Lung (tissue), 13 donors: Measurements from ENCODE around the gene NOP9. TPM values are rescaled to one million over a fixed set of nuclear protein-coding genes. Genes with fewer than 3 reads are reported as not detected.
A peak's percentile ranks its signal among the peaks of the same experiment; 100 is the strongest.

Experiments used
- ATAC-seq: fragments of 200-7000 bp; cut with Tn5 transposase; one replicate; pipeline ENCODE4 v1.9.1; 2020; ENCODE audit warnings: moderate number of reproducible peaks; ENCODE audit not compliant: insufficient read depth, low FRiP score
- DNase-seq, 3 donors: peaks; one replicate each; pipeline ENCODE4 v3.0.0-alpha.2; 2013 to 2017
- H3K27ac ChIP-seq, 2 donors: one replicate each; pipeline ENCODE4 v1.5.1; 2013; ENCODE audit warnings: mild to moderate bottlenecking in 2 of 2, moderate library complexity in 2 of 2, control low read depth in 1 of 2, inconsistent platforms in 1 of 2, low read depth in 1 of 2, low read length in 1 of 2
- H3K27me3 ChIP-seq, 3 donors: one replicate each; pipeline ENCODE4 v1.5.1; 2013; ENCODE audit warnings: low read length in 2 of 3; ENCODE audit not compliant: control insufficient read depth in 3 of 3, insufficient read depth in 3 of 3
- H3K36me3 ChIP-seq, 4 donors: one replicate each; pipeline ENCODE4 v1.5.1; 2013; ENCODE audit warnings: low read length in 4 of 4, mild to moderate bottlenecking in 1 of 4, moderate library complexity in 1 of 4; ENCODE audit not compliant: control insufficient read depth in 4 of 4, insufficient read depth in 4 of 4
- H3K4me1 ChIP-seq, 5 donors: one replicate each; pipeline ENCODE4 v1.5.1; 2013; ENCODE audit warnings: low read length in 5 of 5, mild to moderate bottlenecking in 2 of 5, moderate library complexity in 1 of 5; ENCODE audit not compliant: control insufficient read depth in 5 of 5, insufficient read depth in 5 of 5
- H3K4me3 ChIP-seq: one replicate; pipeline ENCODE4 v1.5.1; 2013; ENCODE audit warnings: mild to moderate bottlenecking, control low read depth, moderate library complexity
- H3K9ac ChIP-seq, 2 donors: one replicate each; pipeline ENCODE4 v1.5.1; 2013; ENCODE audit warnings: low read length in 2 of 2, control low read depth in 1 of 2; ENCODE audit not compliant: insufficient read depth in 1 of 2
- H3K9me3 ChIP-seq, 4 donors: one replicate each; pipeline ENCODE4 v1.5.1; 2013; ENCODE audit warnings: low read length in 3 of 4, mild to moderate bottlenecking in 1 of 4, moderate library complexity in 1 of 4; ENCODE audit not compliant: control insufficient read depth in 4 of 4, insufficient read depth in 3 of 4
- CTCF ChIP-seq: IDR thresholded peaks from 2 replicates; pipeline ENCODE4 v1.5.1; 2012; ENCODE audit warnings: mild to moderate bottlenecking; ENCODE audit errors: control extremely low read depth, extremely low read depth
- WGBS, 2 donors: extraction: QIAGEN DNeasy Blood & Tissue Kit; methylation state at CpG; one replicate each; pipeline ENCODE4 v1.1.7; 2013; 5-methylcytosine and 5-hydroxymethylcytosine counted together
- polyA plus RNA-seq, 2 donors: library from polyadenylated mRNA; stranded (reverse); fragments of 200-250 nt; gene quantifications; one replicate each; pipeline ENCODE4 v1.2.1, GENCODE V29; 2013
- small RNA-seq: library from RNA; depleted of rRNA; stranded (forward); fragments of <200 nt; gene quantifications from one replicate; pipeline ENCODE3, GENCODE V24; 2014; ENCODE audit warnings: low replicate concordance
- total RNA-seq, 2 donors: library from RNA; depleted of rRNA in 1 of 2; stranded (reverse); fragments of >200 nt in 1 of 2; gene quantifications; one replicate each; pipeline ENCODE4 v1.2.1, GENCODE V29; 2014 to 2021
- donor health status: control.
- donor health status: control.
- donor health status: Bipolar disorder and iron deficiency.
- donor health status: healthy.
- donor health status: DM: yes; HTN: yes; CAD: no.

The NOP9 gene
- total and polyA plus RNA-seq, 4 donors, result 12.1 to 25.9 (median 13.8) TPM

- ATAC-seq (no peak), DNase-seq (no peak)
- Histone ChIP-seq H3K27me3 (no peaks in the 10 kb centered on the region), H3K9me3 (no peaks in the 10 kb centered on the region), H3K36me3 (no peaks in the 10 kb centered on the region), H3K4me1 (peaks cover 0 to 8% (median 0%) of the 10 kb centered on the region in 5 donors), H3K27ac (peak overlapping the region in 1 of 2 donors; percentile 32), H3K9ac (no peak overlapping the region), H3K4me3 (no peak overlapping the region)
- 51 to 57% methylated on average over 7 of the region's 7 CpGs for WGBS, 2 donors
- no peak for TF ChIP-seq CTCF
These were observed 55.4 kb downstream of the NOP9 start for GRCh38 chr14:24355009-24355408.

GRCh38 chr14:24356208-24356607 lies 56.6 kb downstream of the NOP9 start:
- TF ChIP-seq CTCF, result no peak
- Histone ChIP-seq H3K36me3 (no peaks in the 10 kb centered on the region), H3K27me3 (no peaks in the 10 kb centered on the region), H3K9me3 (no peaks in the 10 kb centered on the region), H3K4me1 (peaks cover 0 to 8% (median 0%) of the 10 kb centered on the region in 5 donors), H3K27ac (no peak overlapping the region), H3K9ac (no peak overlapping the region), H3K4me3 (no peak overlapping the region)
- ATAC-seq, result no peak
- WGBS, 2 donors, result 91 to 98% methylated on average over 4 of the region's 4 CpGs
- DNase-seq, result no peak

Small RNAs within 50 kb of the gene (small RNA-seq; reads per million reads assigned to genes)
- gene RF00026, result not detected

Other genes starting within 250 kb of the NOP9 start
Only the 30 nearest of the 34 such genes appear.
- gene DCAF11, start 185.1 kb upstream of the NOP9 start, total RNA-seq, result 100 to 1,000 TPM in 1 of 2 donors, 10 to 100 TPM in 1; 68.9 to 153 TPM
- 10 to 100 TPM; 26.4 to 59.4 TPM for gene DCAF11, start 185.1 kb upstream of the NOP9 start, polyA plus RNA-seq
- gene NRL, start 184.9 kb upstream of the NOP9 start, total RNA-seq, result 1 to 10 TPM; 3.6 to 5.4 TPM
- 1 to 10 TPM; 2.7 TPM for gene NRL, start 184.9 kb upstream of the NOP9 start, polyA plus RNA-seq
- gene FITM1, start 169.2 kb upstream of the NOP9 start, total RNA-seq, result under 1 TPM; 0.48 to 0.83 TPM
- 1 to 10 TPM in 1 of 2 donors, under 1 TPM in 1; 0.93 to 1.4 TPM for gene FITM1, start 169.2 kb upstream of the NOP9 start, polyA plus RNA-seq
- 100 to 1,000 TPM; 125 to 192 TPM for gene PSME1, start 163.7 kb upstream of the NOP9 start, total RNA-seq
- 100 to 1,000 TPM; 286 to 311 TPM for gene PSME1, start 163.7 kb upstream of the NOP9 start, polyA plus RNA-seq
- gene EMC9, start 158.3 kb upstream of the NOP9 start, total RNA-seq, result 10 to 100 TPM in 1 of 2 donors, 1 to 10 TPM in 1; 4.6 to 24.3 TPM
- gene EMC9, start 158.3 kb upstream of the NOP9 start, polyA plus RNA-seq, result 10 to 100 TPM; 15.7 to 29.4 TPM
- gene PSME2, start 153.2 kb upstream of the NOP9 start, total RNA-seq, result 100 to 1,000 TPM in 1 of 2 donors, 10 to 100 TPM in 1; 89.1 to 178 TPM
- gene PSME2, start 153.2 kb upstream of the NOP9 start, polyA plus RNA-seq, result 100 to 1,000 TPM; 283 to 328 TPM
- gene RNF31, start 152.4 kb upstream of the NOP9 start, total RNA-seq, result 10 to 100 TPM; 31.7 to 82.4 TPM
- 10 to 100 TPM; 44.1 to 78.6 TPM for gene RNF31, start 152.4 kb upstream of the NOP9 start, polyA plus RNA-seq
- gene IRF9, start 138.6 kb upstream of the NOP9 start, total RNA-seq, result 100 to 1,000 TPM in 1 of 2 donors, 10 to 100 TPM in 1; 75.3 to 111 TPM
- 100 to 1,000 TPM in 1 of 2 donors, 10 to 100 TPM in 1; 79.9 to 124 TPM for gene IRF9, start 138.6 kb upstream of the NOP9 start, polyA plus RNA-seq
- gene REC8, start 127.8 kb upstream of the NOP9 start, total RNA-seq, result 10 to 100 TPM; 13.3 to 48.1 TPM
- gene REC8, start 127.8 kb upstream of the NOP9 start, polyA plus RNA-seq, result 10 to 100 TPM; 23.8 to 35.1 TPM
- gene IPO4, start 111.0 kb upstream of the NOP9 start, total RNA-seq, result 10 to 100 TPM; 22.0 to 78.9 TPM
- 10 to 100 TPM; 13.0 to 34.8 TPM for gene IPO4, start 111.0 kb upstream of the NOP9 start, polyA plus RNA-seq
- 10 to 100 TPM; 42.3 to 71.9 TPM for gene TM9SF1, start 104.4 kb upstream of the NOP9 start, total RNA-seq
- gene TM9SF1, start 104.4 kb upstream of the NOP9 start, polyA plus RNA-seq, result 10 to 100 TPM; 32.7 to 61.7 TPM
- gene TSSK4, start 94.2 kb upstream of the NOP9 start, total RNA-seq, result 1 to 10 TPM in 1 of 2 donors, not detected in 1; 1.2 TPM
- under 1 TPM; 0.02 to 0.10 TPM for gene TSSK4, start 94.2 kb upstream of the NOP9 start, polyA plus RNA-seq
- gene CHMP4A, start 86.4 kb upstream of the NOP9 start, total RNA-seq, result 10 to 100 TPM; 37.2 to 50.8 TPM
- gene CHMP4A, start 86.4 kb upstream of the NOP9 start, polyA plus RNA-seq, result 100 to 1,000 TPM in 1 of 2 donors, 10 to 100 TPM in 1; 70.4 to 103 TPM
- gene MDP1, start 83.8 kb upstream of the NOP9 start, total RNA-seq, result 10 to 100 TPM; 20.8 to 24.8 TPM
- 10 to 100 TPM; 17.2 to 31.4 TPM for gene MDP1, start 83.8 kb upstream of the NOP9 start, polyA plus RNA-seq
- 100 to 1,000 TPM in 1 of 2 donors, 10 to 100 TPM in 1; 69.5 to 147 TPM for gene NEDD8, start 67.5 kb upstream of the NOP9 start, total RNA-seq
- 100 to 1,000 TPM; 242 to 246 TPM for gene NEDD8, start 67.5 kb upstream of the NOP9 start, polyA plus RNA-seq
- gene GMPR2, start 66.9 kb upstream of the NOP9 start, total RNA-seq, result 10 to 100 TPM; 63.1 TPM
- 10 to 100 TPM; 42.9 to 71.1 TPM for gene GMPR2, start 66.9 kb upstream of the NOP9 start, polyA plus RNA-seq
- 10 to 100 TPM; 48.2 to 89.1 TPM for gene TINF2, start 57.2 kb upstream of the NOP9 start, total RNA-seq
- gene TINF2, start 57.2 kb upstream of the NOP9 start, polyA plus RNA-seq, result 10 to 100 TPM; 45.2 to 82.6 TPM
- gene TGM1, start 36.7 kb upstream of the NOP9 start, total RNA-seq, result 1 to 10 TPM; 1.9 to 8.8 TPM
- gene TGM1, start 36.7 kb upstream of the NOP9 start, polyA plus RNA-seq, result 10 to 100 TPM in 1 of 2 donors, 1 to 10 TPM in 1; 9.8 to 11.3 TPM
- 10 to 100 TPM; 19.7 to 55.8 TPM for gene RABGGTA, start 28.3 kb upstream of the NOP9 start, total RNA-seq
- 10 to 100 TPM; 40.3 to 45.4 TPM for gene RABGGTA, start 28.3 kb upstream of the NOP9 start, polyA plus RNA-seq
- gene DHRS1, start 70 bp upstream of the NOP9 start, total RNA-seq, result 10 to 100 TPM; 20.8 to 24.0 TPM
- gene DHRS1, start 70 bp upstream of the NOP9 start, polyA plus RNA-seq, result 10 to 100 TPM; 20.6 to 27.8 TPM
- 10 to 100 TPM in 1 of 2 donors, 1 to 10 TPM in 1; 9.6 to 18.8 TPM for gene CIDEB, start 8.1 kb downstream of the NOP9 start, total RNA-seq
- gene CIDEB, start 8.1 kb downstream of the NOP9 start, polyA plus RNA-seq, result 10 to 100 TPM in 1 of 2 donors, 1 to 10 TPM in 1; 8.3 to 19.7 TPM
- 10 to 100 TPM in 1 of 2 donors, 1 to 10 TPM in 1; 5.8 to 14.0 TPM for gene LTB4R2, start 10.3 kb downstream of the NOP9 start, total RNA-seq
- 1 to 10 TPM; 1.8 to 5.5 TPM for gene LTB4R2, start 10.3 kb downstream of the NOP9 start, polyA plus RNA-seq
- 10 to 100 TPM in 1 of 2 donors, 1 to 10 TPM in 1; 4.4 to 14.8 TPM for gene LTB4R, start 11.7 kb downstream of the NOP9 start, total RNA-seq
- 10 to 100 TPM in 1 of 2 donors, 1 to 10 TPM in 1; 7.3 to 47.0 TPM for gene LTB4R, start 11.7 kb downstream of the NOP9 start, polyA plus RNA-seq
- 10 to 100 TPM; 35.7 to 36.3 TPM for gene ADCY4, start 35.2 kb downstream of the NOP9 start, total RNA-seq
- gene ADCY4, start 35.2 kb downstream of the NOP9 start, polyA plus RNA-seq, result 10 to 100 TPM; 22.6 to 42.8 TPM
- 10 to 100 TPM in 1 of 2 donors, 1 to 10 TPM in 1; 6.4 to 26.0 TPM for gene RIPK3, start 40.1 kb downstream of the NOP9 start, total RNA-seq
- gene RIPK3, start 40.1 kb downstream of the NOP9 start, polyA plus RNA-seq, result 10 to 100 TPM; 13.0 to 23.4 TPM
- 10 to 100 TPM; 38.2 to 38.6 TPM for gene NFATC4, start 68.3 kb downstream of the NOP9 start, total RNA-seq
- 10 to 100 TPM; 13.9 to 71.4 TPM for gene NFATC4, start 68.3 kb downstream of the NOP9 start, polyA plus RNA-seq
- 10 to 100 TPM; 16.1 to 49.8 TPM for gene NYNRIN, start 99.2 kb downstream of the NOP9 start, total RNA-seq
- 1 to 10 TPM; 2.9 to 4.2 TPM for gene NYNRIN, start 99.2 kb downstream of the NOP9 start, polyA plus RNA-seq
- 1 to 10 TPM; 1.7 to 4.9 TPM for gene CBLN3, start 129.8 kb downstream of the NOP9 start, total RNA-seq
- gene CBLN3, start 129.8 kb downstream of the NOP9 start, polyA plus RNA-seq, result 1 to 10 TPM; 1.9 to 2.1 TPM
- gene KHNYN, start 130.1 kb downstream of the NOP9 start, total RNA-seq, result 10 to 100 TPM; 48.1 to 60.2 TPM
- 10 to 100 TPM; 27.0 to 34.1 TPM for gene KHNYN, start 130.1 kb downstream of the NOP9 start, polyA plus RNA-seq
- gene SDR39U1, start 142.9 kb downstream of the NOP9 start, total RNA-seq, result 10 to 100 TPM; 19.5 to 57.1 TPM
- gene SDR39U1, start 142.9 kb downstream of the NOP9 start, polyA plus RNA-seq, result 10 to 100 TPM; 48.5 to 63.9 TPM